NCI-H345 (cell line): ENCODE measurements around the gene EDNRB.
A peak's percentile ranks its signal among the peaks of the same experiment; 100 is the strongest.
"Not testable (repeated sequence)": the region's sequence is repeated elsewhere in the genome, so short reads cannot be mapped to it uniquely, and the experiment has no call there.

Experiments used
- DNase-seq: peaks from one replicate; lab custom pipeline; 2025; lab: John Stamatoyannopoulos, UW

EDNRB gene

DNA sequence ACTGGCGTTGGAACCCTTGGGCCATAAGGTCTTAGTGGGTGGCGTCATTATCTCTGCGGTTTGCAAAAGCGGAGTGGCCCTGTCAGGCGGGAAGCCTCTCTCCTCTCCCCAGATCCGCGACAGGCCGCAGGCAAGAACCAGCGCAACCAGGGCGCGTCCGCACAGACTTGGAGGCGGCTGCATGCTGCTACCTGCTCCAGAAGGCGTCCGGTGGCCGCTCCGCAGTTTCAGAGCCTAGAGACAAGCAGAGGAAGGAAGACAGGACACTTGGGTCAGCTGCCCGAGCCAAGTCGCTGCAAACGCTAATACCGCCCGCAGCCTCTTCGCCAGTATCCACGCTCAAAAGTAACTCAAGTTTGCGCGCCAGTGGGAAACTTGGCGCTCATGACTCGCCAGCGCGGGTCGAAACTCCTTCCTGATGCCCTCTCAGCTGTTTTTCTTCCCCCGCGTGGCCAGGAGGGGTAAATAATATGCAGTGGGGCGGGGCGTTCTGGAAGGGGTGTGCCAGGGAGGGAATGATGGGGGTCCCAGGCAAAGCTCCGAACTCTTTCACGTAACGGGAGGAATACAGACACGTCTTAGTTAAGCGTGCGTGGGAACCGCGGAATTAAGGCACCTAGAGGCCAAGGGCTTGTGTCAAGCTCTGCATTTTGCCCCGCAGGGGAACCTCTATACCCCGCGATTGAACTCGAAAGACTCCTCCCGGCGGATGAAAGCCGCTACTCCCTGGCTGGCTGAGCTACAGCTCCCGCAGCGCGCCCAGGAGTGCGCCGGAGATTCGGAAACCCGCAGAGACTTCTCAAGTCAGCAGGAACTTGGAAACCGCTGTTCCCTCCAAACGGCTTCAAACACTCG, at the start of gene EDNRB:
EDNRB (minus strand) TSS at position 441 of the 855 bp plus-strand sequence; CDS start at position 183, 258 bp downstream.
- DNase-seq = peak; percentile 32

DNA sequence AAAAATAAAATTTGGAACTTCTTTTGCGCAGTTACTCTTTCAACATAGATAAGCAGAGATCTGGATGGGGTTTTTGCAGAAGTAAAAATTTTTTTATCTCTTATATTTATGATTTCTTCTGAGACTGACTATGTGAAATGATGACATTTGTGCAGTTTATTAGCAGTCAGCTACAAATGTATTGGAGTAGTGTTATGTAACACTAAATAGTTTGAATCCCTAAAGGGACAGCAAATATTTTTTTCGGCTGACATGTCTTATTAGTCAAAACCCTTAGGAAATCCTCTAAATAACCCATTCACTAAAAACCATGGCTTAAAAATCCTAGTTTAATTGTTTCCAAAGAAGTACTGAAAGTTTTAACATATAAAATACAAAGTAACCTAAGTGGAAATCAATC, 48.0 kb upstream of the EDNRB start:
- no peak for DNase-seq

DNA sequence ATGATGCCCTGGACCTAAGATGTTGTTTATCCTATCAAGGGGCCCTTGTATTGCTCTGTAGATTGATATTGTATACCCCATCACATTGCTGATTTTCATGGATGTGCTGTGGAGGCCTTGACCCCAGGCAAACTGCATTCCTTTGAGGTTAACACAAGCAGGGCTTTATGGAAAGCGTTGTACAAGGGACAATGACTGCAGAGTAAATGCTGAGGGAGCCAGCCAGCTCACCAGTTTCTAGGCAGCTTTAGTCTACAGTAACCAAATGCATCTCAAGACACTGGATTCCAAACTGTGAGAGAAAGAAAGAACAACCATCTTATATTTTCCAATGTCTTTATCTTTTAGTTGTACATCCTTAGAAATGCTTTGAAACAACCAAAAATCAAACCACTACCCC, 34.1 kb upstream of the EDNRB start:
- no peak for DNase-seq

DNA sequence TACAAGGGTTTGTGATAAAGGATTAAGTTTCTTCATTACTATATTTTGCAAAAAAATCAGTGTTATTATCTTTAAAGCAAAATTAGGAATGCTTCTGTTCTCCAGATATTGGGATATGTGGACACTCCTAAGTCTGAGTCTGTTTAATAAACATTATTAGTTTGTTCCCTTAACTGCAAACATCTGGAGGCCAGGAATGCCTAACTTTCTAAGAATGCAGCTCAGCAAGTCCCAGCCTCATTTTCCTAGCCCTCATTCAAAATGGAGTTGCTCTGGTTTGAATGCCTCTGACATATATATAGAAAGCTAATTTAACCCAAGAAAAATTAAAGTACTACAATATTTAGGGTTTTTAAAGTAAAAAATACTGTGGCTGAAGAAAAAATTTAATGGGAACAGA, 33.6 kb upstream of the EDNRB start:
- DNase-seq = no peak

DNA sequence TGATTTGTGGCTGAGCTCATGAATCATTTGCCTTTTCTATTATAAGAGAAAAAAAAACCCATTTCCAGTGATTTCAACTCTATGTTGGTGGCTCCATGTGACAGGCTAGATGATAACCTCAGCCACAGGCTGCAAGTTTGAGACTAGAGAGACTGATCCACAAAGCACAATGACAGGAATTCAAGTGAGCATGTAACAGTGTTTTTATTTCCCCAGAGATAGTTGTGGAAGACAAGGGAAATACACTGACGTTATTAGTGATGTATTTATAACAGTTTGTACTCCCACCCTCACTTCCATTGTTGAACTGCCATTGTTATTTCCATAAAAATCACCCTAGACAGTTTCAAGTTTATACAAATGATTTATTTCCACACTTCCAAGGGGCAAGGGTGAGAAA, 27.9 kb upstream of the EDNRB start:
- no peak for DNase-seq

DNA sequence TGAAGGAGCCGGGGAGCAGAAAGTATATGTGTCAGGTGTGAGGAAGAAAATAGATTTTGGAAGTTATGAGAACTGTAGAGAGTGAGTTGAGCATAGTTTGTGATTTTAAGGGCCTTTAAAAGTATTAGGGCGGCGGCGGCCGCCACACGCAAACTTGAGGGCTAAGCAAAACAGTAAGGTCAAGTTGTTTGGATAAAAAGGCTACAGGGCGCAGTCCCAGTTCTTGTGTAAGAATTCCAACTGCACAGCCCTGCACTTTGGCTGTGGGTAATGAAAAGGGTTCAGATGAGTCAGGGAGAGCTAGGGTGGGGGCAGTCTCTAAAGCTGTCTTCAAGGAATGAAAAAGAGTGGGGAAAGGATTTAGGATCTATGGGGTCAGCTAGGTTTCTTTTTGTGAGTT, 16.4 kb upstream of the EDNRB start:
- not testable (repeated sequence) for DNase-seq

DNA sequence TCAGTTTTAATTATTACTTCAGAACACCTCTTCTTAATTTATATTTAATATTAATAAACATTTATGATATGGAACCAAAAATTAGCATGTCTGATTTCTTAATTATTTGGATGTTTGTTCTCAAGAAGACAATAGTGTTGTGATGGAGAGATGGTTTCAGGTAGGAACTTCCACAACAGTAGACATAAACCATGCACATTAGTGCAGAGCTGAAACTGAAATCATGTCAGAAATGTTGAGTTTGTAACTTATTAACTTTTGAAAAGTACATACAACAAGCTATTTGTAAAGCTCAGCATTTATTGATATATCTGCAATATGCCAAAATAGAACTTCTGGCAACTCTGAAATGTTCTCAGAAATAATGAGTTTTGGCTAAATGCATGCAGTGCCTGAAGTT, 11.8 kb upstream of the EDNRB start:
- no peak for DNase-seq

DNA sequence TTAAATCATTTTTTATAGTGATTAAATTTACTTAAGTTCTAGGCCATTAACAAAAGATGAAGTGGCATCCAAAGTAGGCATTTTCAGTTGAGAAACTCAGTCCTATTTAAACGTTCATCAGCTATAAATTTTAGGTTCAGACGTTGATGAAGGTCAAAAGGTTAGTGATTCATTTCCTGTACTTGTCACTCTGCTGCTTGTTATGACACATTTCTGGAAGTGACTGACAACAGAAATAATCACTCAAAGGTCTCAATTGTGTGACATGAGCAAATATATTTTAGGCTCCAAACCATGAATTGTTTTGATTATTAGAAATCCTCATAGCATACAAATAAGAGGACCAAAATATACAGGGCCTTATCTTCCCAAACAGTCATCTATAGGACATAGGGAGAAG, 10.3 kb upstream of the EDNRB start:
- no peak for DNase-seq

DNA sequence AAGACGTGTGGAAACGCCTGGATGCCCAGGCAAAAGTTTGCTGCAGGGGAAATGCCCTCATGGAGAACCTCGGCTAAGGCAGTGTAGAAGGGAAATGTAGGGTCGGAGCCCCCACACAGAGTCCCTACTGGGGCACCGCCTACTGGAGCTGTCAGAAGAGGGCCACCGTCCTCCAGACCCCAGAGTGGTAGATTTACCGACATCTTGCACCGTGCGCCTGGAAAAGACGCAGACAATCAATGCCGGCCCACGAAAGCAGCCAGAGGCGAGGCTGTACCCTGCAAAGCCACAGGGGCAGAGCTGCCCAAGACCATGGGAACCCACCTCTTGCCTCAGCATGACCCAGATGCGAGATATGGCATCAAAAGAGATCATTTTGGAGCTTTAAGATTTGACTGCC, 7.0 kb upstream of the EDNRB start:
- DNase-seq = no peak

DNA sequence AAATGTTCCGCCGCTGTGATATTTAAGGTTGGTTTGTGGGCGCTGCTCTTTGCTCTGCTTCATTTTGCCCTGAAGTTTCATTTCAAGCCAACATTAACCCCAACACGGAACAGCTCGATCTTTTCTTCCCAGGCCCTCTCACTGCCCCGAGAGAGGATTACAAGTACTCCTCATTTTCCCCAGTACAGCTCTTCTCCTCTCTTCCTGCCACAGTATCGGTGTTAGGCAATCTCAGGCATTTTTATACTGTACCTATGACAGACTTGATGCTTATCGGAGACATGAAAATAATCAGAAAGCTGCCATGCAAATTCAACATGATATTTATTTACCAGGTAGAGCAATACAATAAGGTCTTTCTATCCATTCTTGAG, 1.3 kb upstream of the EDNRB start:
- no peak for DNase-seq

DNA sequence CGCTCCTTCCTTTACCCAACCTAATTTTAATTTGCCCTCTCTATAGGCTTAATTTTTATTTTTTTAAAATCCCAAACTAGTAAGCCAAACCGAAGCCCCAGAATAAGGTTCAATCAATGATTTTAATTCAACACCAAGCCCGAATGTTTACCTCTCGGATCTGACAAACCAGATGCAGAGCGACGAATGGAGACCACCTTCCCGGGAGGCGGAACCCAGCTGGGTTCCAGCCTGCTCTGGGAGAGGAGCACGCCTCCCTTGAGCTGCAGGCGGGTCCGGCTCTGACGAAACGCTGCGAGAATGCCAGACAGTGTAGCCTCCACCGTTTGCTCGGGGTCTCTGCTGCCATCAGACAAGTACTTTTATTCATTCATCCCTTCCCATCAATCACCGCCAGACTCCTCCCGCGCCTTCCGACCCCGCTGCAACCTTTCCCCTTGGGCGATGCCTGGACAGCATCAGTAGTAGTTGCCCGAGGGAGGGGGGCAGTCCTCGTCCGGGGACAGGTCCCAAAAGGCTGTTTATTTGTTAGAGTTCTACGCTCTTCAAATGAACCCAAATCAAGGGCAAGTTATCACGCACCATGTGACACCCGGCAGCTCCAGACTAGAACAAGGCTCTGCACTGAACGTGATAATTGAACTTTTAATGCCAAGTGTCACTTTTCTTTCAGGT, 752 bp upstream of the EDNRB start:
- peak; percentile 44 for DNase-seq

DNA sequence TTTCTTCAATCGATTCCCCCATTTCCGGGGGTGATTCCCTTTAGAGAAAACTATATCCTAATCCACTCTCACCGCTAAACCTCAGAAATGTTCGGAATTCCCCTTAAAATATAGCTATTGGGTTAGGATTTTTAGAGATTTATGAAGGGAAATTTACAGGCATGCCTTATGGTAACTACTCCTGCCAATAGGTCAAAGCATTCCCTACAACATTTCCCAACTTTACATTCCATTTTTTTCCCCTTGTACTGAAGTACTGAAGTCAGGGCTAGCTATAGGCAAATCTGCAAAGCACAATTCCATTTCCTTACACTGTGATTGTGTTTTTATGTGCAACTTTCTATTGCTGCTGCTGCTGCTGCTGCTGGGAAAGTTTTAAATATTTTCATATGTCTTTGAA, 2.1 kb downstream of the EDNRB start:
- no peak for DNase-seq

DNA sequence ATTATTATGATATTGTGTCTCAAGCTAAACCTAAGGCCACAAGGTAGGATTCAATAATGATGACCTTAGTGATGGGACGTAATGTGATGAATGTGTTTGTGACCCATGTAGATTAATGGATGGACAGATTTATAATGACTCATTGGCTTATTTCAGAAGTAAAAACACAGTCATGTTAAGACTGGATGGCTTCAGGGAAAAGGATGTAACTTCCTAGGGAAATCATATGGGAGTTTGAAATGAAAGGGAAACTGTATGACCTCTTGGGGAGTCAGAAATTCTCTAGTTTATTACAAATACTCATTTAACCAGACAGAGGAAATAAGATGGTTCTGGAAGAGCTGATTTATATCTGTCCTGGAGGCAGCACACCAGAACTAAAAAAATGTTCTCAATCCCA, 2.9 kb downstream of the EDNRB start:
- DNase-seq = no peak

DNA sequence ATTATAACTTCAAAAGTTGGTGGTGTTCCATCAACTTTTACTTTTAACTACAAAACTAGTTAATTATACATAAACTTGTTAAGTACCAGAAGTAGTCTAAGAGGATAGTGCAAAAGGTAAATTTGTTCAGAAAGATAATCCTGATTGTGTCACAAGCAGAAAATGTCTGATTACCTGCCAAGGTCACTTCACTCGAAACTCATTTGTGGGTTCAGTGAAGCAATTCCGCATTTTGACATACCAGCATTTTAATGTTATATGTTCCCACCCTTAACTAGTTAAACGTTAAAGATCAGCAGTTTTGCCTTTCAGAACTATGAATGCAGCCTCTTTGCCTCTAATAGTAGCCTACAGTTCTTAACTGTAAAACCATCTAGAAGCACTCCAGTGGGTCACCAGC, 5.6 kb downstream of the EDNRB start:
- no peak for DNase-seq

DNA sequence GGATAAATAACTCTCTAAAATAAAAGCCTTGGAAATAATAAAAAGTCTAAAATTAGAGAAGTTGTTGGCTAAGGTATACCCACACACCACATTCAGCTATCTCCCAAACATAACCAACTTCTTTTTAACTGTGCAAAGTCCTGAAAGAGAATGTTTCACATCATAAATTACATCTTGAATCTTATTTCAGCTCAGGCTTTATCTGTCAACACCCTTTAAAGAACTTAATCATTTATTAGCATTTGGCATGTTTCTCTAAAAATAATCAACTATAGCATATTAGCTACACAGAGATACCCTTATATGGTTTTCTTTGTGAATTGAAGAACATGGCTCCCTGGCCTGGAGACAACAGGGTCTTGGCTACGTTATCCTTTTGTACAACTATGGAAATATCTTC, 6.9 kb downstream of the EDNRB start:
- no peak for DNase-seq

DNA sequence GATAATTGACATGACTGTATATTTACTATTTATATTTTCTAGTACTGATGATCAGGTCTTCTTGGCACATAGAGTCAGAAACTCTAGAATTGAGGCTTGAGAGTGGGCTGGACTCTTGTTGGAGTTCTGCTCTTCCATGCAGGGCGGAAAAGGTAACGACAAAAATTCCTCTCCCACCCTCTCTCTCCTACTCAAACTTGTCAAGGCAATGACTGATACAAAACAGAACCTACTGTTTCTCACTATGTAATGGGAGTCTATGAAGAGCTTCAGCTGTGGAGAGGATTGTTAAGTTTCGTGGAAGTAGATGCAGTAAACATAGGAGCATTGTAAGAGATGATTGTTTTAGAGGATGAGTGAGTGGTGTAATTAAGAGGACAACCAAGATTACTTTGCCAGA, 8.8 kb downstream of the EDNRB start:
- DNase-seq = no peak

DNA sequence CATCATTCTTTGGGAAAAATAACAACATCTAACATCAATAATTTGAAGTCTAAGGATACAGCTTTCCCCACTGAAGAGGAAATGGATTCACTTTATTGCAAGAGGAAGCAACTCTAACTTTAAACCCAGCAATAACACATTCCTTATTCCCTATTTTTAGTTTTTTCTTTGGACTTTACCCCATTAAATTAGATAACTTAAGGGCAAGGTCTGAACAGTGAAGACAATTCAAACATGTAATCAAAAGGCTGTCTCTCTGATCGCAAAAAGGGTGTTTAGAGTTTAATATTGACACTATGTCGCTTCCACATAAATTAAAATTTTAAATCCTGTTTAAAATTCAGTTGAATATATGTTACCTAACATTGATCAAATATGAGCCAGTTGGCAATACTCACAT, 10.1 kb downstream of the EDNRB start:
- no peak for DNase-seq

DNA sequence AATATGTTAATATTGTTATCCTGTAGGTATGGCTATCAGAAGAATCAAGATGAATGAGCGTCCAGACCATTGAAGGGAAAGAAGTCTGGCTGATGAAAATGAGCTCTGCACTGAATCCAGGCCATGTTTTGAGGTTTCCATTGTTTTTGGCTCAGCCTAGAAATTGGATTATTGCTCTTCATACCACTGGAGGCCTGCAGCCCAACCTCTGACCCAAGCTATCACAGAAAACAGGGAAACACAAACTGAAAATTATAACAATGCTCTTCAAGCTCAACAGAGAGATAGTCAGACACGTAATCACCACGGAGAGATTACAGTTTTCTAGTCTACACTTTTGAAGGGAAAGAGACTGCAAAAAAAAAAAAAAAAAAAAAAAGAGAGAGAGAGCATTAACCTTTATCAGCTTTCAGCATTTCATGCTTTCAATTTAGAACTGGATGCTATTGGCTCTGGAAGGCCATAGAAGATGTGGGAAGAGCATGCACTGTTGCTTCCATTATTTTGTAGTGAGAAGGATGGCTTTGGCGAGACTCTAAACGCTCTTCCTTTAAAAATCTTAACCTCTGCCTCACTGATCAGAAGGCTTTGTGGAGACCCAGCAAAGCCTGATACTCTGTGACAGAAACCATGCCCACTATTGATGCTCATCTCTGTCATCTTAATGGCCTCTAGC, 10.8 kb downstream of the EDNRB start:
- no peak for DNase-seq

DNA sequence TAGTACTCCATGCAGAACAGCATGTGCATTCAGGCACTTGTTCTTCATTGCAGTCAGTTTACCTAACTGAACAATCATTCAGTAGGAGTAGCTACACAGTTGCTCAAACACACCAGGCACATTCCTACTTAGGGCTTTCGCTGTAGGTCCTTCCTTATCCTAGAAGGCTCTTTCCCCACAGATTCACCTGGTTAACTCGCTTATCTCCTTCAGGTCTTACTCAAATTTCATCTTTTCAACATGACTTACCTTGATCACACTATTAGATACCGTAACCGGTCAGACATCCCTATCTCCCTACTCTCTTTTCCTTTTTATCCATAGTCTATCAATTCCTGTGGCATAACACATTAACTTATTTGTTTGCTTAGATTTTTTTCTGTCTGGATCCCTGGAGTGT, 14.6 kb downstream of the EDNRB start:
- DNase-seq = no peak

DNA sequence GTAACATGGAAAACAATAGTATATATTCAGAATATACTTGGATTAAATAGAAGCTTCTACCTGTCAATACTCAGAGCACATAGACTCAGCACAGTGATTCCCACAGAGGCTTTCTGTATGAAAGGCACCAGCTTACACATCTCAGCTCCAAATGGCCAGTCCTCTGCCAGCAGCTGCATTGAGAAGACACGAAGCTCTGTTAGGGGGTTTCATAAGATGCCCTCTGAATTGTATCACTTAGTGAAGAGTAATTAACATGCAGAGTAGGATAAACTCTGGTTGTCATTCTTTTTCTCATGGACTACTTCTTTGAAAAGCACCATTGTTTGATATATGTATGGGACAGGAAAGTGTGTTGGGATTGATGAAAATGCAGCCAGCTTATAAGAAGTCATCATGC, 15.2 kb downstream of the EDNRB start:
- no peak for DNase-seq

DNA sequence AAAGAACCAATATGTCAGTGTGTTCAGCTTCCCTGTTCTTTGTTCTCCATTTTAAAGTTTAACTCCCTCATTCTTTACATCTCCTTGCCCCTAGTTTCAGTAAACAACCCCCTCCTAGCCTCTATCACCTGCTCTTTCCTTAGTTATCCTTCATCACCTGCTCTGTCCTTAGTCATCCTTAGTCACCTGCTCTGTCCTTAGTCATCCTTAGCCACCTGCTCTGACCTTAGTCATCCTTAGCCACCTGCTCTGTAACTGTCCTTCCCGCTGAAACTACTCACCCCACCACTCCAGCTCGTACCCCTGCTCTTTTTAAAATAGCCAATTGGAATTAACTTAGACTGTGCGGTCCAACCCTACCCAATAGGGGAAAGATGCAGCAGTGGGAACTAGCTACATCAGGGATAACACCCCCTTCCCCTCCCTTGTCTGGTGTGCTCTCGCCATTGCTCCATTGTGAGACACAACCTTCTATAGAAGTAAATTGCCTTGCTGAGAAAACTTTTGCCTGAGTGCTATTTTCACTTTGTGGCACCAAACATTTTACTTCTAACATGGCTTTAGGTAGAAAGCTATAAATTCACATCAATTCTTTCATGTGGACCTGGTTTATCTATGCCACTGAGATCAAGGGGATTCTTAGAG, 16.2 kb downstream of the EDNRB start:
- DNase-seq = no peak

DNA sequence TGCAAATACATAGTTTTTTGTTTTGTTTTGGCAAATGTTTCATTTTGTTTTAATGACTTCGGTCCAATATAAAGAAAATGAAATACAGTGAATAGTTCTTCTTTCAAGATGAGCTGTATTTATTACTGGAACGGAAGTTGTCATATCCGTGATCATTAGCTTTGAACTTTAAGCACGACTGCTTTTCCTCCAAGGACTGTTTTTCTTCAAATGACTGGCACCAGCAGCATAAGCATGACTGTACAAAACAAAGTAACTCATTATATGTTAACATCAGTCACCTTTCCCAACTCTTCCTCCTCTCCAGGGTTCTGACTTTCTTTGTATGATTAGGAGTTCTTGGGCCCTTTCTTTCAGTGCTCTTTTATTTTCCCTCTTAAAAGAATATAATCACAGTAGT, 20.5 kb downstream of the EDNRB start:
- DNase-seq = no peak

DNA sequence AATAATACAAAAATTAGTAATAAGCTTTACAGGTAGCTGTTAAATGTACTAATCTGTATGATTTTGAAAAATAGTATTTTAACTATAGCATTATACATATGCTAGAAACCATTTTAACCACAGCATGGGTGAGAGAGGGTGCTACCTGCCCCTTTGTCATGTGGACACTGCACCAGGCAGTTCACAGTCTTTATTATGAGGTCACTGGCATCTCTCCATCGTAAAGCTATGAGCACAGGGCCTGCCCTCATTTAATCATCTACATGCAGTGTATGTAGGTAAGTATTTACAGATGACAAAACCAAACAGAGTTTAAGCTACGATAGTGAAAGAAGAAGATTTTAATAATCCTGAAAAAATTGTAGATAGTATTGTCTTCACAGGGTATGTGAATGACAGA, 21.7 kb downstream of the EDNRB start:
- no peak for DNase-seq
